Astrocyte (in vitro differentiated cells and primary cell): ENCODE measurements around the gene KIF1A. TPM values are rescaled to one million over a fixed set of nuclear protein-coding genes. Genes with fewer than 3 reads are reported as not detected.

ENCODE experiments used
- DNase-seq: peaks from one replicate; pipeline ENCODE4 v3.0.0-alpha.2; 2010; ENCODE audit warnings: low read depth
- FAIRE-seq: peaks from 2 replicates; lab custom pipeline; 2011; peaks lifted over from hg19 to GRCh38; lab: Jason Lieb, UNC
- H2AFZ ChIP-seq: 2 replicates; pipeline ENCODE4 v1.6.0; 2012; ENCODE audit warnings: low read depth, low read length, inconsistent platforms
- H3K27ac ChIP-seq: 2 replicates; pipeline ENCODE4 v1.5.1; 2011; ENCODE audit warnings: low read depth, low read length, inconsistent platforms
- H3K27me3 ChIP-seq: 2 replicates; pipeline ENCODE4 v1.6.0; 2011; ENCODE audit warnings: low read length, inconsistent platforms; ENCODE audit not compliant: insufficient read depth
- H3K36me3 ChIP-seq: 2 replicates; pipeline ENCODE4 v1.5.1; 2011; ENCODE audit warnings: low read length, inconsistent platforms; ENCODE audit not compliant: insufficient read depth
- H3K4me1 ChIP-seq: 2 replicates; pipeline ENCODE4 v1.5.1; 2011; ENCODE audit warnings: low read length, inconsistent platforms; ENCODE audit not compliant: insufficient read depth
- H3K4me2 ChIP-seq: 2 replicates; pipeline ENCODE4 v1.6.0; 2012; ENCODE audit warnings: low read length, inconsistent platforms
- H3K4me3 ChIP-seq: 2 replicates; pipeline ENCODE4 v1.5.1; 2011; ENCODE audit warnings: low read depth, mild to moderate bottlenecking, low read length, inconsistent platforms; ENCODE audit not compliant: insufficient read depth
- H3K79me2 ChIP-seq: 2 replicates; pipeline ENCODE4 v1.6.0; 2012; ENCODE audit warnings: mild to moderate bottlenecking, low read length, inconsistent platforms; ENCODE audit not compliant: insufficient read depth
- H3K9ac ChIP-seq: 2 replicates; pipeline ENCODE4 v1.6.0; 2012; ENCODE audit warnings: mild to moderate bottlenecking, low read length, inconsistent platforms
- H3K9me3 ChIP-seq: 2 replicates; pipeline ENCODE4 v1.5.1; 2012; ENCODE audit warnings: low read depth, mild to moderate bottlenecking, low read length, inconsistent platforms; ENCODE audit not compliant: insufficient read depth
- H4K20me1 ChIP-seq: 2 replicates; pipeline ENCODE4 v1.6.0; 2012; ENCODE audit warnings: low read length, inconsistent platforms; ENCODE audit not compliant: insufficient read depth
- H3K27ac Mint-ChIP-seq: one replicate; pipeline ENCODE4 v1.8.0; 2021; ENCODE audit warnings: mild to moderate bottlenecking, mixed read lengths; ENCODE audit not compliant: unreplicated experiment
- H3K27me3 Mint-ChIP-seq: one replicate; pipeline ENCODE4 v1.8.0; 2021; ENCODE audit warnings: low read depth, mixed read lengths; ENCODE audit not compliant: unreplicated experiment
- H3K36me3 Mint-ChIP-seq: one replicate; pipeline ENCODE4 v1.8.0; 2021; ENCODE audit warnings: low read depth, mixed read lengths; ENCODE audit not compliant: unreplicated experiment
- H3K4me1 Mint-ChIP-seq: one replicate; pipeline ENCODE4 v1.8.0; 2021; ENCODE audit warnings: low read depth, mixed read lengths; ENCODE audit not compliant: unreplicated experiment
- H3K4me3 Mint-ChIP-seq: one replicate; pipeline ENCODE4 v1.8.0; 2021; ENCODE audit warnings: mild to moderate bottlenecking, moderate library complexity, mixed read lengths; ENCODE audit not compliant: unreplicated experiment
- H3K9me3 Mint-ChIP-seq: one replicate; pipeline ENCODE4 v1.8.0; 2021; ENCODE audit warnings: mild to moderate bottlenecking, mixed read lengths; ENCODE audit not compliant: unreplicated experiment
- CTCF ChIP-seq: IDR thresholded peaks from 2 replicates; pipeline ENCODE4 v1.5.1; 2011; ENCODE audit warnings: low read depth, mild to moderate bottlenecking, inconsistent platforms, low read length, moderate library complexity; ENCODE audit not compliant: insufficient read depth
- EZH2 ChIP-seq: IDR thresholded peaks from 2 replicates; pipeline ENCODE4 v1.6.1; 2012; ENCODE audit warnings: mild to moderate bottlenecking, low read length, inconsistent platforms; ENCODE audit not compliant: insufficient read depth
- total RNA-seq: library from RNA; stranded (reverse); gene quantifications from 2 replicates; pipeline ENCODE4 v1.2.1, GENCODE V29; 2021

KIF1A gene
- total RNA-seq, 1 donor from 2014 or later: 51.2 TPM

- Mint-ChIP-seq H3K4me1 (peaks cover 1% of the 10 kb centered on the region), H3K27me3 (peaks cover 26% of the 10 kb centered on the region), H3K4me3 (no peak overlapping the region), H3K27ac (no peak overlapping the region), H3K36me3 (no peaks in the 10 kb centered on the region), H3K9me3 (peaks cover 3% of the 10 kb centered on the region)
- H3K4me2 ChIP-seq: no peak overlapping the region
- no peaks in the 10 kb centered on the region for H3K9me3 ChIP-seq
- FAIRE-seq (no peak), DNase-seq (no peak)
- H3K4me3 ChIP-seq: no peak overlapping the region
- H4K20me1 ChIP-seq: no peaks in the 10 kb centered on the region
- H2AFZ ChIP-seq: no peak overlapping the region
- no peaks in the 10 kb centered on the region for H3K4me1 ChIP-seq
- H3K27me3 ChIP-seq: peaks cover 2% of the 10 kb centered on the region
- no peak overlapping the region for H3K9ac ChIP-seq
- H3K36me3 ChIP-seq: no peaks in the 10 kb centered on the region
- no peaks in the 10 kb centered on the region for H3K79me2 ChIP-seq
- TF ChIP-seq EZH2 (no peak), CTCF (no peak)
- no peak overlapping the region for H3K27ac ChIP-seq
These were observed 92.6 kb downstream of the KIF1A start for GRCh38 chr2:240727439-240727838.

- H3K36me3 Mint-ChIP-seq: no peaks in the 10 kb centered on the region
- FAIRE-seq (no peak), DNase-seq (no peak)
- Histone ChIP-seq H3K4me3 (no peak overlapping the region), H3K79me2 (no peaks in the 10 kb centered on the region), H3K27me3 (peaks cover 2% of the 10 kb centered on the region), H3K27ac (no peak overlapping the region), H2AFZ (no peak overlapping the region), H3K9ac (no peak overlapping the region), H3K9me3 (no peaks in the 10 kb centered on the region), H3K4me1 (no peaks in the 10 kb centered on the region), H4K20me1 (no peaks in the 10 kb centered on the region), H3K4me2 (no peak overlapping the region), H3K36me3 (no peaks in the 10 kb centered on the region)
- H3K27me3 Mint-ChIP-seq: peaks cover 26% of the 10 kb centered on the region
- TF ChIP-seq EZH2 (no peak), CTCF (no peak)
- H3K27ac Mint-ChIP-seq: no peak overlapping the region
- peaks cover 3% of the 10 kb centered on the region for H3K9me3 Mint-ChIP-seq
- no peak overlapping the region for H3K4me3 Mint-ChIP-seq
- peaks cover 1% of the 10 kb centered on the region for H3K4me1 Mint-ChIP-seq
These were observed 93.1 kb downstream of the KIF1A start for GRCh38 chr2:240726876-240727275.

GRCh38 chr2:240725671-240726070, 94.3 kb downstream of the KIF1A start:
- H3K36me3 ChIP-seq: no peaks in the 10 kb centered on the region
- H2AFZ ChIP-seq: no peak overlapping the region
- H3K9ac ChIP-seq: no peak overlapping the region
- no peaks in the 10 kb centered on the region for H3K27me3 ChIP-seq
- H3K4me3 Mint-ChIP-seq: no peak overlapping the region
- peaks cover 27% of the 10 kb centered on the region for H3K27me3 Mint-ChIP-seq
- no peak overlapping the region for H3K27ac ChIP-seq
- no peaks in the 10 kb centered on the region for H3K36me3 Mint-ChIP-seq
- DNase-seq: no peak
- H3K79me2 ChIP-seq: no peaks in the 10 kb centered on the region
- no peaks in the 10 kb centered on the region for H3K9me3 ChIP-seq
- no peaks in the 10 kb centered on the region for H3K4me1 Mint-ChIP-seq
- H3K4me3 ChIP-seq: no peak overlapping the region
- FAIRE-seq: no peak
- no peaks in the 10 kb centered on the region for H4K20me1 ChIP-seq
- TF ChIP-seq CTCF (no peak), EZH2 (no peak)
- no peak overlapping the region for H3K27ac Mint-ChIP-seq
- no peaks in the 10 kb centered on the region for H3K4me1 ChIP-seq
- no peak overlapping the region for H3K4me2 ChIP-seq
- H3K9me3 Mint-ChIP-seq: peaks cover 3% of the 10 kb centered on the region
